K562 (cell line): ENCODE measurements around the gene EYA3. TPM values are rescaled to one million over a fixed set of nuclear protein-coding genes. Genes with fewer than 3 reads are reported as not detected.

ENCODE experiments used
- CREM ChIP-seq: IDR thresholded peaks from 2 replicates; pipeline ENCODE4 v1.6.1; 2014; ENCODE audit warnings: antibody characterized with exemption, low read depth
- CSDE1 ChIP-seq, 2 experiments: fragments of 450-650 bp; IDR thresholded peaks; 2 replicates each; pipeline ENCODE4 v1.6.1; 2016; ENCODE audit warnings: mild to moderate bottlenecking in 1 of 2
- MTF1 ChIP-seq: fragments of 250-450 bp; sonication (Bioruptor Pico); IDR thresholded peaks from 2 replicates; pipeline ENCODE4 v1.9.0; 2021; ENCODE audit warnings: moderate library complexity, mild to moderate bottlenecking, inconsistent platforms, borderline replicate concordance
- NELFE ChIP-seq: IDR thresholded peaks from 2 replicates; pipeline ENCODE4 v1.6.1; 2011; ENCODE audit warnings: mild to moderate bottlenecking; ENCODE audit not compliant: insufficient read depth, insufficient read length
- NFIX ChIP-seq: fragments of 250-450 bp; sonication (Bioruptor Pico); IDR thresholded peaks from 2 replicates; pipeline ENCODE4 v1.4.0; 2020; ENCODE audit warnings: low read depth, mild to moderate bottlenecking, moderate library complexity
- SFPQ ChIP-seq: fragments of 200-400 bp; formaldehyde crosslinking; IDR thresholded peaks from 2 replicates; pipeline ENCODE4 v1.6.1; 2017; ENCODE audit warnings: mild to moderate bottlenecking, low read depth, low read length, moderate library complexity
- SIN3B ChIP-seq: fragments of 450-650 bp; IDR thresholded peaks from 2 replicates; pipeline ENCODE4 v1.6.1; 2017; ENCODE audit warnings: low read depth, mild to moderate bottlenecking, moderate library complexity
- SMAD2 ChIP-seq: fragments of 150-350 bp; IDR thresholded peaks from 2 replicates; pipeline ENCODE4 v1.6.1; 2014; ENCODE audit warnings: low read depth, mild to moderate bottlenecking, low read length
- UBTF ChIP-seq, 2 experiments: IDR thresholded peaks; 2 replicates each; pipeline ENCODE4 v1.6.1; 2012; ENCODE audit warnings: improper control_type of control experiment in 2 of 2, low read depth in 2 of 2, low read length in 2 of 2, borderline replicate concordance in 1 of 2
- ZNF707 ChIP-seq: fragments of 250-450 bp; sonication (Bioruptor Pico); conservative IDR thresholded peaks from 2 replicates; pipeline ENCODE4 v1.8.0; 2022; ENCODE audit warnings: inconsistent platforms, mild to moderate bottlenecking, moderate library complexity
- polyA plus RNA-seq, 8 experiments: library from polyadenylated mRNA; depleted of rRNA in 4 of 8; stranded (reverse) in 5 of 8; unstranded in 3 of 8; fragments of >200 nt; fragmentation: Nextera tagmentation in 2 of 8; fragmentation: Illumina TruSeq in 1 of 8; extraction: Ambion mirVana in 2 of 8; extraction: Trizol in 1 of 8; gene quantifications; 2 replicates each; pipeline versions ENCODE4 v1.2.1 to v1.2.3, GENCODE V29; 2011 to 2014; ENCODE audit warnings: inconsistent platforms in 1 of 8, missing spikeins in 1 of 8
- total RNA-seq, 7 experiments: library from RNA; depleted of rRNA in 6 of 7; stranded (reverse); fragments of >200 nt in 6 of 7; fragmentation: Illumina TruSeq in 2 of 7; extraction: Trizol in 2 of 7; gene quantifications; 2 replicates each; pipeline versions ENCODE4 v1.2.1 to v1.2.3, GENCODE V29; 2011 to 2021; ENCODE audit warnings: low replicate concordance in 1 of 7
- TF ChIP-seq, protein P1 (sequence below): fragments of 450-650 bp; conservative IDR thresholded peaks from 2 replicates; pipeline ENCODE4 v1.6.1; 2016; ENCODE audit warnings: missing genetic modification characterization, low read depth, mild to moderate bottlenecking, control low read depth, missing compliant biosample characterization
- TF ChIP-seq, protein P2 (sequence below): fragments of 450-650 bp; formaldehyde crosslinking; conservative IDR thresholded peaks from 2 replicates; pipeline ENCODE4 v1.4.0; 2022; ENCODE audit warnings: mild to moderate bottlenecking, missing genetic modification characterization

The EYA3 gene
- total and polyA plus RNA-seq, 9 of the 15 experiments (the other 6 are each of a cell fraction or from before 2014, with no cell fraction given): 21.7 to 64.0 (median 43.6) TPM

DNA sequence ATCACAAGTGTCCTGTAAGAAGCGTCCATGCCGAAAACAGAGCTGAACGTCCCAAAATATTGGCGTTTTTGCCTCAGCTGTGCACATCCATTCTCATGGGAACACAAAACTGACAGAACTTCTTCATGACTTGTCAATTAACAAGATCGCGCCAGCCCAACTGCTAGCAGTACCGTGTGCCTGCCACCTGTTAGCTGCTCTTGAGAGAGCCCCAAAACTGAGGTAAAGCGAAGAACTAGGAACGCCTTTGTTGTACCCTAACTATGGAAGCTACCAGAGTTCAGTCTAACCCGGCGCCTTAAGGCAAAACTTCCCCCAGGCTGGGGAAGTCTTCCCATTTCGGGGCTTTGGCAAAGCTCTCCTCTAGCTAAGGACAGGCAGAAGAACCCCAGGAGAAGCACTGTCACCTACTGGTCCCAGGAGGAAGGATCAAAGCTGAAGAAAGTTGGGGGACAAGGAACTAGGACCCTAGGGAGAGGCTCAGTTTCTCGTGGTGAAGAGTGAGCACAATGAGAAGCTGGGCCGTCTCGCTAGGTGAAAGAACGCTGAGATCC is 719 bp downstream of the EYA3 start (continued):
- TF ChIP-seq, protein P1, sequence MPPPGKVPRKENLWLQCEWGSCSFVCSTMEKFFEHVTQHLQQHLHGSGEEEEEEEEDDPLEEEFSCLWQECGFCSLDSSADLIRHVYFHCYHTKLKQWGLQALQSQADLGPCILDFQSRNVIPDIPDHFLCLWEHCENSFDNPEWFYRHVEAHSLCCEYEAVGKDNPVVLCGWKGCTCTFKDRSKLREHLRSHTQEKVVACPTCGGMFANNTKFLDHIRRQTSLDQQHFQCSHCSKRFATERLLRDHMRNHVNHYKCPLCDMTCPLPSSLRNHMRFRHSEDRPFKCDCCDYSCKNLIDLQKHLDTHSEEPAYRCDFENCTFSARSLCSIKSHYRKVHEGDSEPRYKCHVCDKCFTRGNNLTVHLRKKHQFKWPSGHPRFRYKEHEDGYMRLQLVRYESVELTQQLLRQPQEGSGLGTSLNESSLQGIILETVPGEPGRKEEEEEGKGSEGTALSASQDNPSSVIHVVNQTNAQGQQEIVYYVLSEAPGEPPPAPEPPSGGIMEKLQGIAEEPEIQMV (tag): no peak
- TF ChIP-seq UBTF (IDR thresholded peaks at IDR 0.05; ENCODE audit: borderline replicate concordance in 1 of 2, low read depth in 2 of 2, low read length in 2 of 2): 0 out of 4 replicates have a peak, but pooled peaks of 1 of the 2 experiments have one; percentile 49
- TF ChIP-seq SMAD2: no peak
- TF ChIP-seq CREM: no peak
- TF ChIP-seq ZNF707 (CRISPR knock-in tag): no peak
- TF ChIP-seq NELFE: no peak
- TF ChIP-seq, protein P2, sequence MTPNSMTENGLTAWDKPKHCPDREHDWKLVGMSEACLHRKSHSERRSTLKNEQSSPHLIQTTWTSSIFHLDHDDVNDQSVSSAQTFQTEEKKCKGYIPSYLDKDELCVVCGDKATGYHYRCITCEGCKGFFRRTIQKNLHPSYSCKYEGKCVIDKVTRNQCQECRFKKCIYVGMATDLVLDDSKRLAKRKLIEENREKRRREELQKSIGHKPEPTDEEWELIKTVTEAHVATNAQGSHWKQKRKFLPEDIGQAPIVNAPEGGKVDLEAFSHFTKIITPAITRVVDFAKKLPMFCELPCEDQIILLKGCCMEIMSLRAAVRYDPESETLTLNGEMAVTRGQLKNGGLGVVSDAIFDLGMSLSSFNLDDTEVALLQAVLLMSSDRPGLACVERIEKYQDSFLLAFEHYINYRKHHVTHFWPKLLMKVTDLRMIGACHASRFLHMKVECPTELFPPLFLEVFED (CRISPR knock-in tag): no peak
- no peak for TF ChIP-seq SIN3B
- TF ChIP-seq NFIX (CRISPR knock-in tag): no peak
- TF ChIP-seq MTF1 (CRISPR knock-in tag): no peak
- no peak for TF ChIP-seq CSDE1 (IDR thresholded peaks at IDR 0.05)
- TF ChIP-seq SFPQ: no peak
